Measurements from ENCODE around the gene KCNG4.

Gene KCNG4

DNA sequence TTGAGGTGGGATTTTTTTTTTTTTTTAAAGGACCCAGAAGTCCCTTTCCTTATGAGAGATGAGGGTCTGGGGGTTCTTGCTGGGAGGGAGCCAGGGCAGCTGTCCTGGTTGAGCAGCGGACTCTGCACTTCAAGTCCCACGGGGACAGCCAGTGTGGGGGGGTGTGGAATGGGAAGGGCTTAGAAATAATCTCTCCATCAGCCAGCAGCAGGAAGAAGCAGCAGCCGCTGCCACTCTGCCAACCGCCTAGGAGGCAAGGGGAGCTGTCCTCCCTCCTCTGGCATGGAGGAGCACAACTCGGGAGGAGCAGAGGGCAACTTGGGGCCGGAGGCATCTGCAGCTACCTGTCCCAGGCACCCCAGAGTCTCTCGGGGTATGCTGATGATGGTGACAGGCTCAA, at the start of gene KCNG4:
Gene KCNG4 (minus strand): TSS at position 104 of the 400 bp plus-strand sequence. CDS start 2,527 bp downstream, outside the sequence.
- no peak for DNase-seq (ENCODE audit: low spot score in 2 of 2)
- no peak within 1 kb of the TSS for H3K4me3 Mint-ChIP-seq
- ATAC-seq: no peak
- no peaks in the 10 kb centered on the region for H3K4me1 Mint-ChIP-seq
- no peak within 1 kb of the TSS for H3K27ac Mint-ChIP-seq
- no peaks in the 10 kb centered on the region for H3K9me3 Mint-ChIP-seq
- no peaks in the 10 kb centered on the region for H3K36me3 Mint-ChIP-seq

GRCh38 chr16:84288902-84289301, 49.1 kb upstream of the KCNG4 start:
- ATAC-seq (no peak), DNase-seq (ENCODE audit: low spot score in 2 of 2) (no peak)
- Mint-ChIP-seq H3K4me3 (no peak overlapping the region), H3K4me1 (no peaks in the 10 kb centered on the region), H3K9me3 (no peaks in the 10 kb centered on the region), H3K27ac (no peak overlapping the region), H3K36me3 (no peaks in the 10 kb centered on the region)

GRCh38 chr16:84286578-84287240, 46.9 kb upstream of the KCNG4 start:
- H3K4me1 Mint-ChIP-seq: no peaks in the 10 kb centered on the region
- no peak for DNase-seq (ENCODE audit: low spot score in 2 of 2)
- H3K4me3 Mint-ChIP-seq: no peak overlapping the region
- ATAC-seq: no peak
- no peaks in the 10 kb centered on the region for H3K9me3 Mint-ChIP-seq
- H3K36me3 Mint-ChIP-seq: no peaks in the 10 kb centered on the region
- no peak overlapping the region for H3K27ac Mint-ChIP-seq

DNA sequence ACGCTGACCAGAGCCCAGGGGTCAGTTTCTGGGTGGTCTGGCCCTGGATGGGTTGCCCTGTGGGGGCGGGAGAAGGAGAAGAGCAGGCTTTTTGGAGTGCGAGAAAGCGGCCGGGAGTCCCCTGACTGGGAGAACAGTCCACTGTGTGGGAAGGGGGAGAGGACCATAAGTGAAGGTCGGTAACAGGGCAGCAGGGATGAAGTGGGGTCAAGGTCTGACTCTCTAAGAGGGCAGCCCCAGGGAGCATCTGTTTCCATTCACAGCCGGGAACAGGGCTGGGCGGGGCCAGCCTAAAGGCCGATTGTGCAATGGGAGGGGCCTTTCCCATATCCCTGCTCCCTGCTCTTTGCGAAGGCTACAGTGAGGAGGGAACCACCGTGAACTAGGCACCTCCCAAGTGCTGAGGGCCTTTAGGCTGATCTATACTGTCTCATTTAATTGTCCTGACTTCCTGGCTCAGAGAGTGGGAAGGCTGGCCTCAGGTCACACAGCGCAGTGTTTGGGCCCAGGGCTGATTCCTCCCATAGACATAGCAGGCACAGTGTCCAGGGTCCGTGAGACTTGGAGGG, 44.4 kb upstream of the KCNG4 start:
- H3K4me3 Mint-ChIP-seq: no peak overlapping the region
- H3K36me3 Mint-ChIP-seq: no peaks in the 10 kb centered on the region
- no peaks in the 10 kb centered on the region for H3K9me3 Mint-ChIP-seq
- no peak for DNase-seq (ENCODE audit: low spot score in 2 of 2)
- ATAC-seq: no peak
- no peaks in the 10 kb centered on the region for H3K4me1 Mint-ChIP-seq
- H3K27ac Mint-ChIP-seq: no peak overlapping the region

DNA sequence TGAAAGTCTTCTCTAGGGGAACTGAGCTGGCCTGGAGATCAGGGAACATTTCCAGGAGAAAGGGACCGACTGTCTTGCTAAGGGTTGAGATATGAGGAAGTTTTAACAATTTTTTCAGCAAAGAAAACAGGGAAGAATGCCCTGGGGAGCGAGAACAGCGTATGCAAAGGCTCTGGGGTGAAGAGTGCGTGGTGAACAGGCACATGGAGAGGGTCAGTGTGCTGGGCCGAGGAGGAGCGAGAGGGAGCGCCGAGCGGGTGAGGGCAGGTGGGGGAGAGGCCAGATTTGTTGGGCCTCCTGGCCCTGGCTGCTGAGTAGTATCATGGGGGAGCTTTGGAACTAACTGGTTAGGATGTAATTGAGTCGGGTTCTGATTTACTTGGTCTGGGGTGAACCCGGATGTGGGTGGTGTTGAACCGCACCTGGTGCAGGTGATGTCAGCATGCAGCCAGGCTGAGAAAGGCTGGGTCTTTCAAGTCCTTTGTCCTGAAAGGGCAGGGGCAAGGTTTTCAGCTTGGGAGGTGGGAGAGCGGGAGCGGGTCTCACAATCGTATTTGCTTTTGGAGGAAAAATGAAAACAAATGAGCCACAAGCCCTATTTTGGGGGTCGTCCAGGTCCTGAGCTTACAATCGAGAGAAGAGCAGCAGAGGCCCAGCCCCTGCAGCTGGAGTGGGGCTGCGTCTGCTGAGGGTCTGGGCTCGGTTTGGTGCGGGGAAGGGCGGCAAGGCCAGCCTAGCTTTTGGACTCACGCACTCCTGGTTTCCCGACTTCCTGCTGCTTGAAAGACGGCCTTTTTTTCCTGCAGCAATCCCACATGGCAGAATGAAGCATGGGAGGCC, 43.7 kb upstream of the KCNG4 start:
- Mint-ChIP-seq H3K4me3 (no peak overlapping the region), H3K4me1 (no peaks in the 10 kb centered on the region), H3K36me3 (no peaks in the 10 kb centered on the region), H3K27ac (no peak overlapping the region), H3K9me3 (no peaks in the 10 kb centered on the region)
- ATAC-seq (no peak), DNase-seq (ENCODE audit: low spot score in 2 of 2) (no peak)

GRCh38 chr16:84282533-84282932, 42.7 kb upstream of the KCNG4 start:
- H3K36me3 Mint-ChIP-seq: no peaks in the 10 kb centered on the region
- H3K4me3 Mint-ChIP-seq: no peak overlapping the region
- ATAC-seq (no peak), DNase-seq (ENCODE audit: low spot score in 2 of 2) (no peak)
- no peak overlapping the region for H3K27ac Mint-ChIP-seq
- H3K9me3 Mint-ChIP-seq: no peaks in the 10 kb centered on the region
- H3K4me1 Mint-ChIP-seq: no peaks in the 10 kb centered on the region

DNA sequence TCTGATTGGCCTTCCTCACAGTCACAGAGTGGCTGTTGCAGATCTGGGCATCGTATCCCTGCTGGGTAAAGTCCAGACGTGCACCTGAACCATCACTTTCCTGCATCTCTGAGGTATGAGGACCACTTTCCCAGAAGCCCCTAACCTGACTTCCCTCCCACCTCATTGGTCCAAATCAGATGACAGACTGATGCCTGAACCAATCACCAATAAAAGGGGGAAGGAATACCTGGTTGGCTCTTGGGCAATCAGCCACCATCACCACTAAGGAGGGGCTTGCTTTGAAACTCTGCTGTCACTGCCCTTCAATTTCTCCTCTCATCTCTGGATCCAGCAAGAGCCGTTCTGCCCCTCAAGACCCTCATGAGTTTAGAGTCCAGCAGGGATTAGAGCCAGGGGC, 41.3 kb upstream of the KCNG4 start:
- DNase-seq (ENCODE audit: low spot score in 2 of 2) (no peak), ATAC-seq (no peak)
- no peaks in the 10 kb centered on the region for H3K36me3 Mint-ChIP-seq
- no peak overlapping the region for H3K27ac Mint-ChIP-seq
- H3K4me3 Mint-ChIP-seq: no peak overlapping the region
- H3K9me3 Mint-ChIP-seq: no peaks in the 10 kb centered on the region
- no peaks in the 10 kb centered on the region for H3K4me1 Mint-ChIP-seq

DNA sequence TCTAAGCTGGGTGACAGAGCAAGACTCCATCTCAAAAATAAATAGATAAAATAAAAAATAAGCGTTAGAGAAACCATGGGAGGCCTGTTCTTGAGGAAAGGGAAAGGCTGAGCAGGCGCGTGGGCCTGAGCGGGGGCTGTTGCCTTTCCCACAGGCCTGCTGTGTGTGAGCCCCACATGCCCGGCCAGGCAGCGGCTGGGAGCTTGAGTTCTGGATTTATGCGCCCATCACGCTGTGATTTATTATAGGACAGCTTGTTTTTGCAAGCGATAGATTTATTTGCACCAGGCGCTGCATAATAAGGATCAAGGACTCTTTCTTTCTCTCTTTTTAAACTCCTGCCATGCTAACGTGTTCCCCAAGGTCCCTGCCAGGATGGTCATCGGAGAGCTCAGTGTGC, 40.1 kb upstream of the KCNG4 start:
- no peak overlapping the region for H3K4me3 Mint-ChIP-seq
- no peak for DNase-seq (ENCODE audit: low spot score in 2 of 2)
- no peaks in the 10 kb centered on the region for H3K36me3 Mint-ChIP-seq
- no peaks in the 10 kb centered on the region for H3K4me1 Mint-ChIP-seq
- H3K27ac Mint-ChIP-seq: no peak overlapping the region
- no peaks in the 10 kb centered on the region for H3K9me3 Mint-ChIP-seq
- no peak for ATAC-seq

DNA sequence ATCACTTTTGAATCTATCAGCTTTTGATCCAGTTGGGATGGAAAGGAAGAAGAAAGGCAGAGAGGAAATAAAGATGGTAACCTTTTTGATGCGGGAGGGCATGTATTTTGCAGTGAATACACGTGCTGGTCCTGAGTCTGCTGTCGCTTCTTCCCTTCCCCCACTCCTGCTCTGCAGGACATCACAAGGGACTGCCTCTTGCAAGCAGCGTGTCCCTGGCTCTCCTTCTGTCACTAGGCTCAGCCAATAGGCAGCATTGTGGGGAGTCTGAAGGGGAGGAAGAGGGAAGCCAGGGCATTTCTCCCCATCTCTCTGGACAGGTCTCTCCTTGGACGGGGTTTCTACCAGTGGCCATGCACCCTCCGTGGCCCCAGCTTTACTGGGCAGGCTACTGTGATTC, 39.2 kb upstream of the KCNG4 start:
- no peaks in the 10 kb centered on the region for H3K9me3 Mint-ChIP-seq
- ATAC-seq: no peak
- no peak overlapping the region for H3K4me3 Mint-ChIP-seq
- H3K36me3 Mint-ChIP-seq: no peaks in the 10 kb centered on the region
- no peaks in the 10 kb centered on the region for H3K4me1 Mint-ChIP-seq
- DNase-seq (ENCODE audit: low spot score in 2 of 2): no peak
- no peak overlapping the region for H3K27ac Mint-ChIP-seq

GRCh38 chr16:84278333-84278732, 38.5 kb upstream of the KCNG4 start:
- Mint-ChIP-seq H3K4me1 (no peaks in the 10 kb centered on the region), H3K4me3 (no peak overlapping the region), H3K9me3 (no peaks in the 10 kb centered on the region), H3K27ac (no peak overlapping the region), H3K36me3 (no peaks in the 10 kb centered on the region)
- DNase-seq (ENCODE audit: low spot score in 2 of 2): no peak
- no peak for ATAC-seq

DNA sequence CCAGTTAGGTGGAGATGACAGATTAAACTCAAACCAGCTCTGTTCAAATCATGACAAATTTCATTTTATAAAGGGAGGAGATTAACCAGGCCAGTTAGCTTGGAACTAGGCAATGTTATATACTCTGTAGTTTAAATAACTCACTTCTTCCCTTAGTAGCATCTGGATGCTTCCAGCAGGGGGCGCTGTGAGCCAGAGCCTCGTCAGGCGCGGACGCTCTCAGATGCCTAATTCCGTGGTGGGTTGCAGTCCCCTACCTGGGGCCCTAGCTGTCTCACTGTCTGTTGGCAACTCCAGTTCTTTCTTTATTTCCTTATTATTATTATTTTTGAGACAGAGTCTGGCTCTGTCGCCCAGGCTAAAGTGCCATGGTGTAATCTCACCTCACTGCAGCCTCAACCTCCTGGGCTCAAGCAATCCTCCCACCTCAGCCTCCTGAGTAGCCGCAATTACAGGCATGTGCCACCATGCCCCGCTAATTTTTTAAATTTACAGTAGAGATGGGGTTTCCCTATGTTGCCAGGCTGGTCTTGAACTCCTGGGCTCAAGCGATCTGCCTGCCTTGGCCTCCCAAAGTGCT, 37.5 kb upstream of the KCNG4 start:
- H3K9me3 Mint-ChIP-seq: no peaks in the 10 kb centered on the region
- H3K27ac Mint-ChIP-seq: no peak overlapping the region
- DNase-seq (ENCODE audit: low spot score in 2 of 2): peak; percentile 61 to 80
- no peaks in the 10 kb centered on the region for H3K36me3 Mint-ChIP-seq
- H3K4me3 Mint-ChIP-seq: no peak overlapping the region
- ATAC-seq: peak; percentile 71
- H3K4me1 Mint-ChIP-seq: no peaks in the 10 kb centered on the region

DNA sequence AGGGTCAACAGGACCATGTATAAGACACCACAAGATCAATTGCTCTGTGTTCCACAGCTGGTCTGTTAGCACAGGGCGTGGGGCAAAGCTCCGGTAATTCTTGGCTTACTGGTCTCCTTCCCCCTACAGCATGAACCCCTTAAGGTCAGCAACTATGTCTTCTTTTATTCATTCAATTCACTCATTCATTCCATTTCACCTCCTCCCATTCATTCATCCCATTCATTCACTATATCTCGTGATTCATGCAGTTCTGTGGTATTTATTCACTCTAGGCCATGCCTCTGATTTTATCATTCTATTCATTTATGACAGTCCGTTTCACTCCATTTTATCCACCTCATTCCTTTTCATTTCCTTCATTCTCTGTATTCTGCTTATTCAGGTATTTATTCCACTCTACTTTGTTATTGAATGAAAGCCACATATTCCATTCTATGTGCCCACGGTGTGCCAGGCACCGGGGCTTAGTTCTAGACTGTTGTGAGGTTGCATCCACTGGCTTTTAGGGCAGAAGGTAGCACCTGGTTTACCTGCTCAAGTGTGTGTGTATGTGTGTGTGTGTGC, 35.9 kb upstream of the KCNG4 start:
- Mint-ChIP-seq H3K4me3 (no peak overlapping the region), H3K4me1 (no peaks in the 10 kb centered on the region), H3K36me3 (no peaks in the 10 kb centered on the region), H3K9me3 (no peaks in the 10 kb centered on the region), H3K27ac (no peak overlapping the region)
- ATAC-seq (no peak), DNase-seq (ENCODE audit: low spot score in 2 of 2) (no peak)

GRCh38 chr16:84274515-84274914, 34.7 kb upstream of the KCNG4 start:
- Mint-ChIP-seq H3K27ac (no peak overlapping the region), H3K9me3 (no peaks in the 10 kb centered on the region), H3K4me1 (no peaks in the 10 kb centered on the region), H3K4me3 (no peak overlapping the region), H3K36me3 (no peaks in the 10 kb centered on the region)
- DNase-seq (ENCODE audit: low spot score in 2 of 2): no peak
- ATAC-seq: no peak

GRCh38 chr16:84272740-84273320, 33.0 kb upstream of the KCNG4 start:
- DNase-seq (ENCODE audit: low spot score in 2 of 2) (no peak), ATAC-seq (no peak)
- no peaks in the 10 kb centered on the region for H3K36me3 Mint-ChIP-seq
- no peak overlapping the region for H3K4me3 Mint-ChIP-seq
- H3K27ac Mint-ChIP-seq: no peak overlapping the region
- H3K9me3 Mint-ChIP-seq: no peaks in the 10 kb centered on the region
- H3K4me1 Mint-ChIP-seq: no peaks in the 10 kb centered on the region

GRCh38 chr16:84271866-84272265, 32.1 kb upstream of the KCNG4 start:
- Mint-ChIP-seq H3K27ac (no peak overlapping the region), H3K9me3 (no peaks in the 10 kb centered on the region), H3K4me1 (no peaks in the 10 kb centered on the region), H3K4me3 (no peak overlapping the region), H3K36me3 (no peaks in the 10 kb centered on the region)
- DNase-seq (ENCODE audit: low spot score in 2 of 2) (no peak), ATAC-seq (peak; percentile 6)

Measured in stimulated activated effector memory CD8-positive, alpha-beta T cell treated with anti-CD3 and anti-CD28 coated beads, Interleukin-12 subunit alpha, Interleukin-12 subunit beta, amount 100 ng/mL, for 72 hours (primary cell).